K562 (cell line): Measurements from ENCODE around the gene PYGO2. TPM values are rescaled to one million over a fixed set of nuclear protein-coding genes. Genes with fewer than 3 reads are reported as not detected.

Experiments used
- CBX2 ChIP-seq: fragments of 200-600 bp; sonication (generic); IDR thresholded peaks from one replicate; pipeline ENCODE4 v1.6.1; 2012; ENCODE audit warnings: mild to moderate bottlenecking, low read length, inconsistent platforms; ENCODE audit not compliant: insufficient read depth, poor library complexity, severe bottlenecking
- CREB1 ChIP-seq, 2 experiments: sonication (generic) in 1 of 2; formaldehyde crosslinking in 1 of 2; IDR thresholded peaks; 2 replicates each; pipeline versions ENCODE4 v1.6.1 to v1.8.0; 2012 to 2022; ENCODE audit warnings: inconsistent platforms in 1 of 2, mild to moderate bottlenecking in 1 of 2, missing genetic modification reagents in 1 of 2, moderate library complexity in 1 of 2
- CTCFL ChIP-seq: IDR thresholded peaks from 2 replicates; pipeline ENCODE4 v1.6.1; 2011; ENCODE audit warnings: borderline replicate concordance, low read depth, mild to moderate bottlenecking, moderate library complexity, low read length; ENCODE audit not compliant: insufficient read depth, poor library complexity, severe bottlenecking
- DPF2 ChIP-seq: fragments of 450-650 bp; IDR thresholded peaks from 2 replicates; pipeline ENCODE4 v1.6.1; 2016
- ETS2 ChIP-seq: IDR thresholded peaks from 2 replicates; pipeline ENCODE4 v1.6.1; 2016; ENCODE audit warnings: borderline replicate concordance, missing genetic modification characterization, mild to moderate bottlenecking, moderate library complexity, missing compliant biosample characterization; ENCODE audit not compliant: poor library complexity, severe bottlenecking
- GABPA ChIP-seq: fragments of 200-800 bp; sonication (Bioruptor generic); conservative IDR thresholded peaks from 2 replicates; pipeline ENCODE4 v1.6.1; 2016; ENCODE audit warnings: low read depth, missing genetic modification characterization, missing compliant biosample characterization
- HDAC1 ChIP-seq, 2 experiments: fragments of 450-650 bp; IDR thresholded peaks; 2 replicates each; pipeline ENCODE4 v1.6.1; 2016 to 2017; ENCODE audit warnings: inconsistent platforms in 1 of 2, mild to moderate bottlenecking in 1 of 2, moderate library complexity in 1 of 2
- JUN ChIP-seq, 2 experiments: sonication (generic) in 1 of 2; formaldehyde crosslinking in 1 of 2; IDR thresholded peaks; 2 replicates each; pipeline versions ENCODE4 v1.6.1 to v1.8.0; 2012 to 2022; ENCODE audit warnings: borderline replicate concordance in 2 of 2, mild to moderate bottlenecking in 2 of 2, improper control_type of control experiment in 1 of 2, low read depth in 1 of 2, low read length in 1 of 2, missing genetic modification reagents in 1 of 2
- SMARCC2 ChIP-seq: fragments of 450-650 bp; IDR thresholded peaks from 2 replicates; pipeline ENCODE4 v1.6.1; 2017; ENCODE audit warnings: antibody characterized with exemption, moderate library complexity, mild to moderate bottlenecking, low read depth
- SNAPC5 ChIP-seq: fragments of 250-450 bp; sonication (Bioruptor Pico); IDR thresholded peaks from 2 replicates; pipeline ENCODE4 v1.8.0; 2021; ENCODE audit warnings: moderate library complexity, mild to moderate bottlenecking, inconsistent platforms
- TBL1XR1 ChIP-seq, 2 experiments: IDR thresholded peaks; 2 replicates each; pipeline ENCODE4 v1.6.1; 2012; ENCODE audit warnings: improper control_type of control experiment in 2 of 2, low read length in 2 of 2, mild to moderate bottlenecking in 1 of 2
- TEAD4 ChIP-seq, 2 experiments: sonication (generic) in 1 of 2; formaldehyde crosslinking in 1 of 2; IDR thresholded peaks; 2 replicates each; pipeline versions ENCODE4 v1.6.1 to v1.8.0; 2012 to 2022; ENCODE audit warnings: borderline replicate concordance in 1 of 2, inconsistent platforms in 1 of 2, low read length in 1 of 2, mild to moderate bottlenecking in 1 of 2, missing genetic modification reagents in 1 of 2
- ZBTB17 ChIP-seq: fragments of 450-650 bp; formaldehyde crosslinking; IDR thresholded peaks from 2 replicates; pipeline ENCODE4 v1.4.0; 2020; ENCODE audit warnings: mild to moderate bottlenecking
- ZNF217 ChIP-seq: sonication (generic); formaldehyde crosslinking; IDR thresholded peaks from 2 replicates; pipeline ENCODE4 v1.8.0; 2022; ENCODE audit warnings: mild to moderate bottlenecking, missing genetic modification reagents
- ZNF239 ChIP-seq: fragments of 250-450 bp; sonication (Bioruptor Pico); IDR thresholded peaks from 2 replicates; pipeline ENCODE4 v1.4.0; 2020; ENCODE audit warnings: mild to moderate bottlenecking
- ZNF274 ChIP-seq: IDR thresholded peaks from 2 replicates; pipeline ENCODE4 v1.6.1; 2011; ENCODE audit warnings: low read depth, mild to moderate bottlenecking, low read length, moderate library complexity, borderline replicate concordance
- ZNF384 ChIP-seq: IDR thresholded peaks from 2 replicates; pipeline ENCODE4 v1.6.1; 2012; ENCODE audit warnings: low read depth, low read length, improper control_type of control experiment
- ZNF518B ChIP-seq: fragments of 250-450 bp; sonication (Bioruptor Pico); IDR thresholded peaks from 2 replicates; pipeline ENCODE4 v1.5.0; 2021; ENCODE audit warnings: mild to moderate bottlenecking, moderate library complexity
- ZNF717 ChIP-seq: fragments of 250-450 bp; sonication (Bioruptor Pico); IDR thresholded peaks from 2 replicates; pipeline ENCODE4 v1.5.0; 2021
- ZNF75A ChIP-seq: fragments of 450-650 bp; formaldehyde crosslinking; IDR thresholded peaks from 2 replicates; pipeline ENCODE4 v1.4.0; 2020; ENCODE audit warnings: mild to moderate bottlenecking
- ZSCAN29 ChIP-seq: fragments of 450-650 bp; IDR thresholded peaks from 2 replicates; pipeline ENCODE4 v1.6.1; 2017
- polyA plus RNA-seq, 8 experiments: library from polyadenylated mRNA; depleted of rRNA in 4 of 8; stranded (reverse) in 5 of 8; unstranded in 3 of 8; fragments of >200 nt; fragmentation: Nextera tagmentation in 2 of 8; fragmentation: Illumina TruSeq in 1 of 8; extraction: Ambion mirVana in 2 of 8; extraction: Trizol in 1 of 8; gene quantifications; 2 replicates each; pipeline versions ENCODE4 v1.2.1 to v1.2.3, GENCODE V29; 2011 to 2014; ENCODE audit warnings: inconsistent platforms in 1 of 8, missing spikeins in 1 of 8
- total RNA-seq, 7 experiments: library from RNA; depleted of rRNA in 6 of 7; stranded (reverse); fragments of >200 nt in 6 of 7; fragmentation: Illumina TruSeq in 2 of 7; extraction: Trizol in 2 of 7; gene quantifications; 2 replicates each; pipeline versions ENCODE4 v1.2.1 to v1.2.3, GENCODE V29; 2011 to 2021; ENCODE audit warnings: low replicate concordance in 1 of 7

Gene PYGO2
- total and polyA plus RNA-seq, 9 of the 15 experiments (the other 6 are each of a cell fraction or from before 2014, with no cell fraction given): 8.3 to 36.2 (median 18.2) TPM

DNA sequence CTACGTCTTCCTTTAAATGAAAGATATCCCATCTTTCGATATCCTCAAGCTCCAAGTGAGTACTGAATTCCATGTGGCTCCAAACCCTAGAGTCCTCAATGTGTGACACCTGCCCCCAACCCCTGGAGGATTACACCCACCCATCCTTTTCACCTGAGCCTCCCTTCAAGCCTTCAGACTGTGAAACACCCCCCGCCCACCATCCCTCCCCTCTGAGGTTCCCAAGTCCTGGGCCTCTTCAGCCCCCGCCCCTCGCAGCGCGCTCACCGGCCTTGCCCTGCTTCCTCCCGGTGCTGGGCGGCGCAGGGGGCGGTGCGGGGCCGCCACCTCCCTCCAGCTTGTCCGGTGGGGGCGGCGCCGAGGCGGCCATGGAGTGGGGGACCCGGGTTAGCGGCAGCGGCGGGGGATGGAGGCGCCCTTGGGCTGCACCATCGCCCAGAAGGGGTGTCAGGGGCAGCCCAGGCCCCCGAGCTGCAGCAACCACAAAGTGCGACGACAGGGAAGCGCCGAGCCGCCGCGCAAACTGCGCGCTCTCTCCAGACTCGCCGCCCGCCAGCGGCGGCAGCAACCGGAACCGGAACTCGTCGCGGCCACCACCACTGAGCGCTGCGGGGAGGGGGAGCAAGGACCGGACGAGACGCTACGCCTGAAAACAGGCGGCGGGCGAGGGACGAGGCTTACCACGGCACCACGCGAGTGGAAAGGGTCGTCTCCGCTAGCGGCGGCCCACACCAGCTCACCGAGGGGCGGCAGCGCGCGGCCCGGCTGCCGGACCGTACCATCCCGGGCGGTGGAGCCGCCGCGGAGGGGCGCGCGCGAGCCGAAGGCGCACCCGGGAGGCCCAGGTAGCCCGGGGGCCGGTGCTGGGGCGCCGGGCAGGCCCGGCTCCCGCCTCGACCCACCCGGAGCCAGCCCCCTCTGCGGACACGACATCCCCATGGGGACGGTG lies at the start of gene PYGO2 (continued):
- TF ChIP-seq ZSCAN29 (no peak; the same call in 1 of the 2 replicates), TBL1XR1 (IDR thresholded peaks at IDR 0.05; ENCODE audit: low read length in 2 of 2) (no peak), HDAC1 (IDR thresholded peaks at IDR 0.05) (peak in 1 of 2 experiments; percentile 88; a peak in 2 of 4 replicates), ETS2 (tag) (no peak), ZNF717 (no peak), CTCFL (no peak), ZNF274 (no peak), SNAPC5 (CRISPR knock-in tag) (no peak), TEAD4 (IDR thresholded peaks at IDR 0.05; ENCODE audit: low read length) (no peak), TEAD4 (CRISPR knock-in tag; IDR thresholded peaks at IDR 0.05; ENCODE audit: borderline replicate concordance) (no peak), ZBTB17 (CRISPR knock-in tag) (peak; percentile 88), ZNF75A (CRISPR knock-in tag) (peak; percentile 23; the same call in 1 of the 2 replicates), ZNF217 (CRISPR knock-in tag) (no peak), JUN (IDR thresholded peaks at IDR 0.05; ENCODE audit: borderline replicate concordance, low read depth, low read length) (no peak), JUN (CRISPR knock-in tag; IDR thresholded peaks at IDR 0.05; ENCODE audit: borderline replicate concordance) (no peak), ZNF239 (CRISPR knock-in tag) (no peak), ZNF384 (no peak), ZNF518B (CRISPR knock-in tag) (no peak), CBX2 (no peak), CREB1 (IDR thresholded peaks at IDR 0.05) (0 out of 2 replicates have a peak, but pooled peaks have one; percentile 44), CREB1 (CRISPR knock-in tag; IDR thresholded peaks at IDR 0.05) (peak; percentile 61; the same call in 1 of the 2 replicates), GABPA (tag) (peak; percentile 98), SMARCC2 (no peak), DPF2 (no peak; the same call in 1 of the 2 replicates)
